GM19238 (cell line): Measurements from ENCODE around the gene RAPGEF1.
"Not testable (repeated sequence)": the region's sequence is repeated elsewhere in the genome, so short reads cannot be mapped to it uniquely, and the experiment has no call there.

Source experiments
- DNase-seq: peaks from one replicate; pipeline ENCODE4 v3.0.0; 2011; ENCODE audit warnings: low spot score; ENCODE audit not compliant: insufficient read length

Gene RAPGEF1

GRCh38 chr9:131731644-131732043 is 8.2 kb downstream of the RAPGEF1 start:
- no peak for DNase-seq

- DNase-seq: no peak
Observed at GRCh38 chr9:131731237-131731636, 8.6 kb downstream of the RAPGEF1 start.

GRCh38 chr9:131728961-131729360 is 10.9 kb downstream of the RAPGEF1 start:
- no peak for DNase-seq

GRCh38 chr9:131728546-131728910 is 11.3 kb downstream of the RAPGEF1 start:
- DNase-seq: no peak

- no peak for DNase-seq
Observed at GRCh38 chr9:131727795-131728545, 11.9 kb downstream of the RAPGEF1 start.

- DNase-seq: no peak
Observed at GRCh38 chr9:131727184-131727759, 12.6 kb downstream of the RAPGEF1 start.

- DNase-seq: no peak
Observed at GRCh38 chr9:131724683-131725082, 15.2 kb downstream of the RAPGEF1 start.

GRCh38 chr9:131723632-131724031 is 16.2 kb downstream of the RAPGEF1 start:
- DNase-seq: no peak

- no peak for DNase-seq
Observed at GRCh38 chr9:131722255-131722654, 17.6 kb downstream of the RAPGEF1 start.

GRCh38 chr9:131721076-131721475 is 18.8 kb downstream of the RAPGEF1 start:
- DNase-seq: no peak

- no peak for DNase-seq
Observed at GRCh38 chr9:131720330-131720729, 19.5 kb downstream of the RAPGEF1 start.

GRCh38 chr9:131719262-131719908 is 20.5 kb downstream of the RAPGEF1 start:
- no peak for DNase-seq

GRCh38 chr9:131717719-131718460 is 22.0 kb downstream of the RAPGEF1 start:
- no peak for DNase-seq

GRCh38 chr9:131715906-131716305 is 24.0 kb downstream of the RAPGEF1 start:
- no peak for DNase-seq

GRCh38 chr9:131714821-131715220 is 25.1 kb downstream of the RAPGEF1 start:
- no peak for DNase-seq

- no peak for DNase-seq
Observed at GRCh38 chr9:131714161-131714646, 25.7 kb downstream of the RAPGEF1 start.

GRCh38 chr9:131713016-131713415 is 26.9 kb downstream of the RAPGEF1 start:
- DNase-seq: no peak

GRCh38 chr9:131712151-131712716 is 27.6 kb downstream of the RAPGEF1 start:
- DNase-seq: no peak

GRCh38 chr9:131709771-131710431 is 30.0 kb downstream of the RAPGEF1 start:
- DNase-seq: no peak

- not testable (repeated sequence) for DNase-seq
Observed at GRCh38 chr9:131709010-131709770, 30.7 kb downstream of the RAPGEF1 start.
